Urinary bladder (tissue), 4 donors: ENCODE data around the gene THBS4. TPM values are rescaled to one million over a fixed set of nuclear protein-coding genes. Genes with fewer than 3 reads are reported as not detected.
"Not testable (repeated sequence)": the region's sequence is repeated elsewhere in the genome, so short reads cannot be mapped to it uniquely, and the experiment has no call there.

Experiments used
- DNase-seq: peaks from one replicate; pipeline ENCODE4 v3.0.0-alpha.2; 2015; ENCODE audit errors: extremely low spot score
- H3K27ac ChIP-seq: one replicate; pipeline ENCODE4 v1.5.1; 2013; ENCODE audit warnings: low read depth, mild to moderate bottlenecking, moderate library complexity
- H3K36me3 ChIP-seq: one replicate; pipeline ENCODE4 v1.6.1; 2013; ENCODE audit warnings: mild to moderate bottlenecking, moderate library complexity; ENCODE audit not compliant: insufficient read depth
- H3K4me1 ChIP-seq: one replicate; pipeline ENCODE4 v1.6.1; 2013; ENCODE audit warnings: mild to moderate bottlenecking, moderate library complexity; ENCODE audit not compliant: insufficient read depth
- H3K4me3 ChIP-seq: one replicate; pipeline ENCODE4 v1.5.1; 2013; ENCODE audit warnings: low read depth, low read length
- WGBS: extraction: QIAGEN DNeasy Blood & Tissue Kit; methylation state at CpG from one replicate; pipeline ENCODE4 v1.1.7; 2013; 5-methylcytosine and 5-hydroxymethylcytosine counted together
- polyA plus RNA-seq: library from polyadenylated mRNA; stranded (reverse); fragments of 200-250 nt; gene quantifications from one replicate; pipeline ENCODE4 v1.2.3, GENCODE V29; 2013
- total RNA-seq: library from RNA; depleted of rRNA; stranded (reverse); fragments of >200 nt; gene quantifications from one replicate; pipeline ENCODE4 v1.2.3, GENCODE V29; 2014
- donor health status: healthy with polysubstance abuse.
- donor health status: healthy.

THBS4 gene
- total and polyA plus RNA-seq, 2 donors, result 2.8 to 3.9 TPM

DNA sequence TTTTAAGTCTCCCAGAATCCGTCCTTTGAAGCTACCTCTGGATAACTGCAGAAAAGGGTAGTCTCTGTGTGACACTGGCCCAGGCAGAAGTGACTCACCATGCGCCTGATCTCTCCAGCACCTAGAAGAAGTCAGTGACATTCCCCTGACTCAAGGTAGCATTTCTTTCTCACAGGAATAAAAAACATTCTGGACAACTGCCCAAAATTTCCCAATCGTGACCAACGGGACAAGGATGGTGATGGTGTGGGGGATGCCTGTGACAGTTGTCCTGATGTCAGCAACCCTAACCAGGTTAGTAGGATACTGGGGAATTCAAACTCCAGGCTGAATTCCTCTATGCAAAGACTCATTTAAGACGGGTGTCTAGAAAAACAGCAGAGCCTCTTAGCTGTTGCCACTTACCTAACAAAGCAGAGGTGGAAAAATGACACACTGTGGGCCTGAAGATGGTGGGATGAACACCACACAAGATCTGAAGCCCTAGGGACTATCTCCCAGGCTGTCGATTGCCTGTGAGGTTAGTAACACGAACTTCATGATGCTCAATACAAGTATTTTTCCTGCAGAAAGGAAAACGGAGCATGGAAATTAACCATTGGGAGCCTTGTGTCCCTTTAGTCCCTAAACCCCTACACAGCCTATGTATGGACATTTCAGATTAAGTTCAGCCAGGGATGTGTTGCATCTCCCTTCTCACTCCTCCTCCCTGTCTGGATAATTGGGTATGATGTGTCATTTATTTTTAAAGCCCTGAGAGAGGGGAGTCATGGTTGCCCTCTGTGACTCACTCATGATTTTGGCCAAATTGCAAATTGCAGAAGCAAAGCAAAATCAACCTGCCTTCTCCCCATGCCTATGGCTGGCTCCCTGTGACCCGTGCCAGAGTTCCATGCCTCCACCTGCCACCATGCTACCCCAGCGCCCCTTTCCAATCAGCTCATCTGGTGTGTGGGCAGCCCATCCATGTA, 37.2 kb downstream of the THBS4 start:
- H3K4me3 ChIP-seq, result no peak overlapping the region
- H3K4me1 ChIP-seq, result no peaks in the 10 kb centered on the region
- no peak overlapping the region for H3K27ac ChIP-seq
- 91% methylated on average over 10 of the region's 10 CpGs for WGBS
- H3K36me3 ChIP-seq, result no peaks in the 10 kb centered on the region
- no peak for DNase-seq

DNA sequence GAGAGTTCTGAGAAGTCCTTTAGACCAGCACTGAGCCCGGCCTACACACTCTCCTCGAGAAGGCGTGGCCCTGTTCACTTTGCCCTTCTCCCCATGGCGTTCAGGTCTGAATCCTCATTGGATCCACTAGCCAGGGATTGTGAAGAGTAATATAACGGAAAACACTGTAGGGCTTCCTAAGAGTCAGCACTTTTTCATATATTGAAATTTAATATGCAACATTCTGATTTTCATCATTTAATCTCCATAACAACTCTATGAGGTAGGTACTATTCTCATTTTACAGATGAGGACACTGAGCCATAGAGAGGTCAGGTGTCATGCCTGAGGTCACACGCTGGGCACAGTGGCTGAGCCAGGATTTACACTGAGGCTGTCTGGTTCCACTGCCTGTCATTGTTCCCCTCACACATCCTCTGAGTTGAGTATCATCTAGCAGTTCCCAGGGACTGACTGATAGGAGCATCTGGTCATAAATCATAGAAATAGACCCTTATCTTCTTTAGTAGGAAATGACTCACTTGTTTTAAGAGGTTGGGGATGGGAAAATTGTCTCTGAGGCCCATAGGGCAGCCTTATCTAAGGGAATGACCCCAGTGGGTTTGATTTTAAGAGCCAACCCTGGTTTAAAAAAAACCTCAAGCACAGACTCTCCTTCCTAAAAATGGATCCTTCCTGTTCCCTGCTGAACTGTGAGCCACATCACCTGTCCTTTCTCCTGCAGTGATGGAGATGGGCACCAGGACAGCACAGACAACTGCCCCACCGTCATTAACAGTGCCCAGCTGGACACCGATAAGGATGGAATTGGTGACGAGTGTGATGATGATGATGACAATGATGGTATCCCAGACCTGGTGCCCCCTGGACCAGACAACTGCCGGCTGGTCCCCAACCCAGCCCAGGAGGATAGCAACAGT, 41.2 kb downstream of the THBS4 start:
- no peak overlapping the region for H3K27ac ChIP-seq
- H3K4me1 ChIP-seq, result no peaks in the 10 kb centered on the region
- H3K36me3 ChIP-seq, result no peaks in the 10 kb centered on the region
- no peak for DNase-seq
- H3K4me3 ChIP-seq, result no peak overlapping the region
- 84% methylated on average over 10 of the region's 10 CpGs for WGBS

DNA sequence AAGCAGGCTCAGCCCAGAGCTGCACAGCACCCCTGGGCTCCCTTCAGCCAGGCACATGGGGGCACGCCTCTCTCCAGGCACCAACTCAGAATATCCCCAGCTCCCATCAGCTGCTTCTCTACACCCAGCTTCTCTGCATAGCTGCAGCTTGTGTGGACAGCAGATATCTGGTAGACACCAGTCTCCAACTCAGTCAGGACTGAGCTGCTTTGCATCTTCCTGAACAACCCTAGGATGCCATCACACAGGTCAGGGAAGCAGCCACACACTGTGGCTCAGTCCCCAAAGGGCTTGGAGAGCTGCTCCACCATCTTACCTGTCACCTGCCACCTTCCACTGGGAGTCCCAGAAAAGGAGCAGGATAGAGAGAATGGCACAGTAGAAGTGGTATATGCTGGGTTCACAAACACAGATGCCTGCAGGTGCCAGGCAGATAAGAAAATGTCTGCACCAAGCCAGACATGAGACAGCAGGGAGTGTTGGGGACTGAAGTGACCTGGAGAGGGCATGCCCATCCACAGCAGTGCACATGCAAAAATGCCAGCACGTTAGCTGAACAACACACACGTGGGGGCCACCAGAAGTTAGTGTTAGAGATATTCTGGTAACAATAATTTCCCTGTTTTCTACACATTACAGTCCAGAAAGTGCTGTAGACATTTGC, 42.0 kb downstream of the THBS4 start:
- 83% methylated on average over 3 of the region's 3 CpGs for WGBS

DNA sequence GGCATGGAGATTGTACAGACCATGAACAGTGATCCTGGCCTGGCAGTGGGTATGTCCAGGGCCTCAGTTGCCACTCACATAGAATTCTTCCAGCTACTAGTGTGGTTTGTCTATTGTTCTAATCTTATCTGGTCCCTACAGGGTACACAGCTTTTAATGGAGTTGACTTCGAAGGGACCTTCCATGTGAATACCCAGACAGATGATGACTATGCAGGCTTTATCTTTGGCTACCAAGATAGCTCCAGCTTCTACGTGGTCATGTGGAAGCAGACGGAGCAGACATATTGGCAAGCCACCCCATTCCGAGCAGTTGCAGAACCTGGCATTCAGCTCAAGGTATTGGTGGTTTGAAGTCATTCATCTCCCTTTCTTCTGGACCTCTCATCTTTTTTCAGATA, 43.8 kb downstream of the THBS4 start:
- no peak for DNase-seq
- no peaks in the 10 kb centered on the region for H3K4me1 ChIP-seq
- no peak overlapping the region for H3K27ac ChIP-seq
- H3K4me3 ChIP-seq, result no peak overlapping the region
- H3K36me3 ChIP-seq, result no peaks in the 10 kb centered on the region
- WGBS, result 93% methylated on average over 4 of the region's 4 CpGs

More for the DNA sequence above, 42.0 kb downstream of the THBS4 start:
- H3K27ac ChIP-seq, result no peak overlapping the region
- no peaks in the 10 kb centered on the region for H3K4me1 ChIP-seq
- no peak for DNase-seq
- no peak overlapping the region for H3K4me3 ChIP-seq
- H3K36me3 ChIP-seq, result no peaks in the 10 kb centered on the region

DNA sequence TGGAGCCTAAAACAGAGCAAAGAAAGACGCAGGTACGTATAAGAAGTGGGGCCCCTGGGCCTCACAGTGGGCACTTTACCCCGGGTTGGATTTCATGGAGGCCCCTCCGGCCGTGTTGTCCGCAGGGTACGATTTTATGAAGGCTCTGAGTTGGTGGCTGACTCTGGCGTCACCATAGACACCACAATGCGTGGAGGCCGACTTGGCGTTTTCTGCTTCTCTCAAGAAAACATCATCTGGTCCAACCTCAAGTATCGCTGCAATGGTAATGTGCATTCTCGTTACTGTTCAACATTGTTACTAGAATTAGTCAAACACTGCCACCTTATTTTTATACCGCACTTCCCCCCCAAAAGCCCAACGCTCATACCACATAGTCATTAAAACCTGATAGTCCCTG, 47.1 kb downstream of the THBS4 start:
- H3K4me1 ChIP-seq, result no peaks in the 10 kb centered on the region
- WGBS, result 90% methylated on average over 15 of the region's 15 CpGs
- DNase-seq, result no peak
- no peak overlapping the region for H3K4me3 ChIP-seq
- H3K36me3 ChIP-seq, result no peaks in the 10 kb centered on the region
- no peak overlapping the region for H3K27ac ChIP-seq

DNA sequence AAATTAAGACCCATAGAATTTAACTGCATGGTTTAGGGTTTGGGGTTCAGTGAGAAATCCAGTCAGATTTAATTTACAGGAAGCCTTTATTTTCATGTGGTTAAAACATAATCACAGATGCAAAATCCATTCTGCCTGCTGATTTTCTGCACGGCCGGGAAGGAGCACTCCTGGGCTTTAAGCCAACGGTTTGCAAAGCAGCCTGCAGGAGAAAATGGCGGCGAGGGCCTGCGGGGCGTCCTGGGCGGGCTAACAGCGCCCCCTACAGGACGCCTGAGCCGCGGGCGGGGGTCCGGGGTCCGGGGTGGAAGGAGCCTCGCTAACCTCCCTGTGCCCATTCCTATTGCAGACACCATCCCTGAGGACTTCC, 47.6 kb downstream of the THBS4 start:
- no peaks in the 10 kb centered on the region for H3K4me1 ChIP-seq
- no peaks in the 10 kb centered on the region for H3K36me3 ChIP-seq
- DNase-seq, result peak; percentile 23
- no peak overlapping the region for H3K27ac ChIP-seq
- peak overlapping the region; percentile 14 for H3K4me3 ChIP-seq
- 4% methylated on average over 16 of the region's 16 CpGs for WGBS

DNA sequence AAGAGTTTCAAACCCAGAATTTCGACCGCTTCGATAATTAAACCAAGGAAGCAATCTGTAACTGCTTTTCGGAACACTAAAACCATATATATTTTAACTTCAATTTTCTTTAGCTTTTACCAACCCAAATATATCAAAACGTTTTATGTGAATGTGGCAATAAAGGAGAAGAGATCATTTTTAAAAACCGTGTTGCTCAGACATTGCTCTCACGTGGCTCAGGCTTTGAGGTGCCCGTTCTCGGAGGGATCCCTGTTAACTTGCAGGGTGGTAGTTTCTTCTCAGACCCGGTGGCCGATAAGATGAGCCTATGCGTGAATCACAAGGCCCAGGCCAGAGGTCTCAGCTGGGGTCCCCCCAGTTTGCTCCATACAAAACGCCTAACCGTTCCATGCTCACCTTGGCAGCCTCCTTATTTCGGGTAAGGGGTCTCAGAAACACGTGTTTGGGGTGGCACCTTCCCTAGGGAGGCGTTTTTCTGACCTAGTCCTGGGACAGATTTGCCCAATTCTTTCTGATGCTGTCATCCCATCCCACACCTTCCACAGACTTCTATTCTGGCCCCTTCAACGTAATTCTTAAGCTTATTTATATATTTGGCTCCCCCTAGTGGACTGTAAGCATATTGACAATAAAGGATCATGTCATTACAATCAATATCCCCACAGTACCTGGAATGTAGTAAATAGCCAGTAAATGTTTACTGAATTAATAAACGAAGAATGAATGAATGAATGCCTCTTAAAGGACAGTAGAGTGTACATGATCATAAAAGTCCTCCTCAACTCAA, 48.1 kb downstream of the THBS4 start:
- no peaks in the 10 kb centered on the region for H3K36me3 ChIP-seq
- peak; percentile 26 for DNase-seq
- WGBS, result 34% methylated on average over 19 of the region's 19 CpGs
- H3K4me3 ChIP-seq, result peak overlapping the region; percentile 14
- H3K27ac ChIP-seq, result no peak overlapping the region
- H3K4me1 ChIP-seq, result no peaks in the 10 kb centered on the region

DNA sequence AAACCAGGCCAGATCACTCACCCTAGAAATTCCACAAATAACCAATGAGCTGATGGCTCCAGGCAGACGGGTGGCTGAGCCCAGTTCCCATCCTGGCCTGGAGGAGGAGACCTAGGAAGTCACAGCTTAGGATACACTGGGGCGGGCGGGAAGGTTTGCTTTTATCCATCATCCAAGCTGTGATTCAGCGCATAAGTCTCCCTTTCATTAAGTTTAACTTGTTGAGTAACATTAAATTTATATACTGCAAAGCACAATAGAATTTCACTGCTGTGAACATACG, 55.7 kb downstream of the THBS4 start:
- Histone ChIP-seq H3K4me1 (no peaks in the 10 kb centered on the region), H3K4me3 (no peak overlapping the region), H3K36me3 (no peaks in the 10 kb centered on the region), H3K27ac (no peak overlapping the region)
- 93% methylated on average over 5 of the region's 5 CpGs for WGBS
- DNase-seq, result no peak

DNA sequence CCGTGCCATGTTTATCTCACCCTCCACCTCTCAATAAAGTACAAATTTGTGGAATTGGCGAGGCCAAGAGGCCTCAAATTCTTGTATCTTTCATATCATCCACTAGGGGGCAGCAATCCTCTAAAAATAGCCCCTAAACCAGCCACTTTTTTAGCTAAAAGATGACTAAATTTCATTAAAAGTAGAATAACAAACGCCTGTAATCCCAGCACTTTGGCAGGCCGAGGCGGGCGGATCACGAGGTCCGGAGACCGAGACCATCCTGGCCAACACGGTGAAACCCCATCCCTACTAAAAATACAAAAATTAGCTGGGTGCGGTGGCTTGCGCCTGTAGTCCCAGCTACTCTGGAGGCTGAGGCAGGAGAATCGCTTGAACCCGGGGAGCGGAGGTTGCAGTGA, 56.6 kb downstream of the THBS4 start:
- not testable (repeated sequence) for H3K36me3 ChIP-seq, H3K27ac ChIP-seq, H3K4me3 ChIP-seq, H3K4me1 ChIP-seq
- DNase-seq, result peak; percentile 48
- WGBS, result 31% methylated on average over 15 of the region's 15 CpGs

DNA sequence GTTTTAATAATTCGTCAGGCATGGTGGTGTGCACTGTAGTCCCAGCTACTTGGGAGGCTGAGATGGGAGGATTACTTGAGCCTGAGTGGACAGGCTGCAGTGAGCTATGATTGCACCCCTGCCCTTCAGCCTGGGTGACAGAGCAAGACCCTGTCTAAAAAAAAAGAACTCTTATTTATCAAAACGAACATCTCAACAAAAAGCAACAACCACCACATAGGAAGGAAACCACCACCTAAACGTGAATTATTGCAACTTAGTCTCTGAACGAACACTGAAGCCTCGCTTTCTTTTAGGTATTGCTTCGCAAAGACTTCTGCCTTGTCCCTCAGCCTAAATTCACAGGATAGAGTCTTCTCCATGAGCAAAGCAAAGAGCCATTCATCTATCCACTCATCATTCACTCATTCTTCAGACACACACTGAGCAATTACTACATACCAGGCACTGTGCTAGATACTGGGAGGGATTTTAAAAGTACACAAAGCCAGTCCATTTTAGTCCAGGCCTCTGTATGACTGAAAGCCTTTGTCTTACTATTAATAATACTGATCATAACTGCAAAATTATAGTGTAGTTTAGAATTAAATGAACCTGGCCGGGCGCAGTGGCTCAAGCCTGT, 57.4 kb downstream of the THBS4 start:
- no peak overlapping the region for H3K27ac ChIP-seq
- WGBS, result 90% methylated on average over 8 of the region's 8 CpGs

DNA sequence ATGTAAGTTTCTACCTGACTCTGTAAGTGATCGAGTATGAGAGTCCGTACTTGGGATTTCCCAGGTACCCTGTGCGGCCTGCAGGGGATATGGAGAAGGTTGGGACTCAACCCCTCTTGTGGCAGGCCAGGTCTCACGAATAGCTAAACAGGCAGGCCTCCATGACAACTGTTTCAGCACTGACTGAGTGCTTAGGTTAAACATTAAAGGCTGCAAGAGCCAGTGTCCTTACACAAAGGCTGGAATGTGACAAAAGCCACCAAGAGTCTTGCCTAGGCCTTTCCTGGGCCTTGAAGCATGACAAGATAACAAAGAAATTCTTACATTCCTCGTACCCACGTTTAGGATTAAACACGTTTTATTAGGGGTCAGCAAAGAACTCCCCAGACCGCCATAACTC, 58.6 kb downstream of the THBS4 start:
- Histone ChIP-seq H3K27ac (no peak overlapping the region), H3K4me3 (no peak overlapping the region), H3K4me1 (no peaks in the 10 kb centered on the region), H3K36me3 (no peaks in the 10 kb centered on the region)
- no peak for DNase-seq
- WGBS, result 58% methylated on average over 8 of the region's 8 CpGs

More for the DNA sequence above, 57.4 kb downstream of the THBS4 start:
- DNase-seq, result no peak
- Histone ChIP-seq H3K4me1 (no peaks in the 10 kb centered on the region), H3K36me3 (no peaks in the 10 kb centered on the region), H3K4me3 (no peak overlapping the region)

DNA sequence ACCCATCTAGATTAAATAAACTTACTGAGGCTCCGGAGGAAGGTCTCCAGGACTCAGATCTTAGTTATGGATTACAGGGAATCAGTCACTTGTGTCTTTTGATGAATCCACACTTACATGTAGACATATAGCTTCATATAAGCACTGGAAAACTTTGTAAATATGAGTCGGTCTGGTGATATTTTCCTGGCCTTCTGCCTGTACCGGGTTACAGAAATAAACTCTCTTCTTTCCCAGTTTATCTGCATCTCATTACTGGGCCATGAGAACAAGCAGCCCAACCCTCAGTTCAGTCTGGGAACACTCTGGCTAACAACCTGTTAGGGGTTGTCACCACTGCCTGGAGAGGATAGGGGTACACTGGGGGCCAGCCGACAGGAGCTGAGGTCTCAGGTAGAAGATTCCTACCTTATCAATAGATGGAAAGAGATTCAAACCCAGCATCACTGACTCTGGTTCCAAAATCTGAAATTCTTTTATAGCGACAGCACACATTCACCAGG, 59.1 kb downstream of the THBS4 start:
- Histone ChIP-seq H3K4me3 (no peak overlapping the region), H3K36me3 (no peaks in the 10 kb centered on the region), H3K4me1 (no peaks in the 10 kb centered on the region), H3K27ac (no peak overlapping the region)
- no peak for DNase-seq
- 47% methylated on average over 5 of the region's 5 CpGs for WGBS
